ENCODE results near the gene DTX4.
"Not testable (repeated sequence)": the region's sequence is repeated elsewhere in the genome, so short reads cannot be mapped to it uniquely, and the experiment has no call there.

Gene DTX4

DNA sequence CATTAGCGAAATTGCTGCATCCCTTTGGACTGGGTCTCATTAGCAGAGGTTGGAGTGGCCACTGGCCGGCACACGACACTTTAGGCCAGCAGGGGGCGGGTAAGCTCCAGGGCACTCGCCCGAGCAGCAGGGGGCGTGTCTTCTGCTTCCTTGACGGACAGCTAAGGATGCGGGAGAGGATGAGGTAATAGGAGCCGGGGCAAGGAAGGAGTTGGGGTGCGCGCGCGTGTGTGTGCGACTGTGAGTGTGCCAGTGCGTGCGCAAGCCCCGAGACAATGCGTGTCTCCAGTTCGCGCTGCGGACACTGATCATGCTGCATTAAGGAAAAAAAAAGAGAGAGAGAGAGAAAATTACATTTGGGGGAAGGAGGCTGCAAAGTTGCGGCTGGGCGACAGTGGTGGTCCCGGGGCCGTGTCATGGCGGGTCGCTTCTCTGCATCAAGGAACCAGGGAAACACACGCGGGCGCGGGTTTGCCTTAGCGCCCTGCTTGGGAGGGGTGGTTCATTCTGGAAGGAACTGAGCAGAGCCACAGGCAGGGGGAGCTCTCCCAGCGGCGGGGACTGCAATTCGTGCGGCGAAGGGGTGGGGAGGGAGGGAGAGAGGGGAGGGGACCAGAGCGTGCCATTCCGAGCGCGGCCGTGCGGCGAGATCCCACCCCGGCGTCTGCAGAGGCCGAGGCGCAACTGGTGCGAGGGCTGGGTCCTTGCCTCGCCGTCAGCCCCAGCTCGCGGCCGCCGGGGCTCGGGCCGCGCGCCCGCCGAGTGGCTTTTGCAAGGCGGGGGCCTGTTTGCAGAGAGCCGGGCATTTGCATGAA lies at the start of gene DTX4:
Gene DTX4 (plus strand): TSS at position 625 of the 815 bp plus-strand sequence. CDS start 464 bp downstream, outside the sequence.
- DNase-seq, result peak; percentile 90

DNA sequence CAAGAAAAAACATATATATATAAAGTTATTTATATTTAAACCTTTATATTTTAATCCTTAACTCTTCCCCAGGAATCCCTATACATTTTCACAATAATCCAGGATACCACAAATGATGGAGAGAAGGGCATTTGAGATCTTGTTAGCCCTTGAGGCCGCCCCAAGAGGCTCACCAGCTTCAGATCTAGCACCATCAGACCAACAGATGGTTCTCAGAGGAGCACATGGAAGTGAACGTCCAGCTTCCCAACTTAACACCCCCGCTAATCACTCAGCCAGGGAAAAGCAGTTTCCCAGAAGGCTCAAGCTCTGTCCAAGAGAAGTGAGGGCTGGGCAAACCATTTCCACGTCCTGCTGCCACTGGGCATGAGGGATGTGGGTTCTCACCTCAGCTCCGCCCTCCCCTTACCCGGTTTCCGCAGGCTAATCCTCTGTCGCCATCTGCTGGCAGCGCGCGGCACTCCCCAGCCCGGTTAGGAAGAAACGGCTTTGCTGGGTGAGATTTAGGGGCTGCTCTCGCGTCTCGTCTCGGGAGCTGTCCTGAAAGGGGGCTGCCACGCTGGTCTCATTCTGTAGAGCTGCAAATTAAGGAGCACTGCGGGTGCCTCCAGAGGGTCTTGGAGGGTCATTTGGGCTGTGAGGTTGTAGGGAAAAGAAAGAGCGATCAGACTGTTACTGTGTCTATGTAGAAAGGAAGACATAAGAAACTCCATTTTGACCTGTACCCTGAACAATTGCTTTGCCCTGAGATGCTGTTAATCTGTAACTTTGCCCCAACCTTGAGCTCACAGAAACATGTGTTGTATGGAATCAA lies 36.1 kb upstream of the DTX4 start:
- peak; percentile 89 for DNase-seq

GRCh38 chr11:59136551-59136950 lies 35.4 kb upstream of the DTX4 start:
- DNase-seq, result not testable (repeated sequence)

GRCh38 chr11:59137190-59137589 lies 34.7 kb upstream of the DTX4 start:
- no peak for DNase-seq

DNA sequence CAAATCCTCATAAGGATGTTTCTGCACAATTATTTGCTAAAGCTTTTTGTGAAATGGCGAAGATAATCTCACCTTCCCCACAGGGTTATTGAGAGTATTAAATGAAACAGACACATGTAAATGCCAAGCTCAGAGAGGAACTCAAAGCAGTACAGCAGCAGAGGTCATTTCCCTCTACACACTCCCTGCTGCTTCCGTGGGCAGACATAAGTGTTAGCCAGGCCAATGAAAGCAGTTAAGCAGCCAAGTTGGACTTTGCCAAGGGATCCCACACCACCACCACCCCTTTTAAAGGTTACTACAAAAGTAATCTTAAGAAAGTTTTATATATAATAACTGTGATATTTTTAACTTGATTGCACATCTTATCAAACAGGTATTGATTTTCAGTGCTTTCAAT lies 33.3 kb upstream of the DTX4 start:
- no peak for DNase-seq

GRCh38 chr11:59141191-59141590 lies 30.7 kb upstream of the DTX4 start:
- DNase-seq, result no peak

DNA sequence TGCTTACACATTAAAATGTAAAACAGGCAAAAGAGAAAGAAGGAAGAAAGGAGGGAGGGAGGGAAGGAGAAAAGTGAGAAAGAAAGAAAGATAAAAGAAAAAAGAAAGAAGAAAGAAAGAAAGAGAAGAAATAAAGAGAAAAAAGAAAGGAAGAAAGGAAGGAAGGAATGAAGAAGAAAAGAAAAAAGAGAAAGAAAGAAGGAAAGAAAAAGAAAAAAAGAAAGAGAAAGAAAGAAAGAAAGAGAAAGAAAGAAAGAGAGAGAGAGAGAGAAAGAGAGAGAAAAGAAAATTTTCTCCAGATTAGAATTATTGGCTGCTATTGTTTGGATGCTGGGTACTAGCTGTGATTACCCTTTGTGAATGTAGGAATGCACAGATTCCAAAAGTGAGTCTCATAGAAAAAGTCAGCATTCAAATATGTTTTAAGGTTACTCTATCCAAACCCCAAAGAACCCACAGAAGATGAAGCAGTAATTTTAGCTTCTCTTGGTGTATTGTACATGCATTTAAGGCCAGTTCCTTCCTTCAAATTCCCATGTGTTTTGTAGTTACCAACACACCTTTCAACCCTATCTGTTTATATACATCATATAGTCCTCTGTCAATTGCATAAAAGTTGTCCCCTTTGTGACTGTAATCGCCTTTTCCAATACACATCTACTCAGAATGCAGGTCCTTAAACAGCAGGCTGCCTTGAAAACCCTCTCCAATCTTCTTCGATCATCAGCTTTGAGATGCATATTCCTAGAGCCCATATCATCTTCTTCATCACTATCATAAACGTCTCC lies 30.1 kb upstream of the DTX4 start:
- no peak for DNase-seq

DNA sequence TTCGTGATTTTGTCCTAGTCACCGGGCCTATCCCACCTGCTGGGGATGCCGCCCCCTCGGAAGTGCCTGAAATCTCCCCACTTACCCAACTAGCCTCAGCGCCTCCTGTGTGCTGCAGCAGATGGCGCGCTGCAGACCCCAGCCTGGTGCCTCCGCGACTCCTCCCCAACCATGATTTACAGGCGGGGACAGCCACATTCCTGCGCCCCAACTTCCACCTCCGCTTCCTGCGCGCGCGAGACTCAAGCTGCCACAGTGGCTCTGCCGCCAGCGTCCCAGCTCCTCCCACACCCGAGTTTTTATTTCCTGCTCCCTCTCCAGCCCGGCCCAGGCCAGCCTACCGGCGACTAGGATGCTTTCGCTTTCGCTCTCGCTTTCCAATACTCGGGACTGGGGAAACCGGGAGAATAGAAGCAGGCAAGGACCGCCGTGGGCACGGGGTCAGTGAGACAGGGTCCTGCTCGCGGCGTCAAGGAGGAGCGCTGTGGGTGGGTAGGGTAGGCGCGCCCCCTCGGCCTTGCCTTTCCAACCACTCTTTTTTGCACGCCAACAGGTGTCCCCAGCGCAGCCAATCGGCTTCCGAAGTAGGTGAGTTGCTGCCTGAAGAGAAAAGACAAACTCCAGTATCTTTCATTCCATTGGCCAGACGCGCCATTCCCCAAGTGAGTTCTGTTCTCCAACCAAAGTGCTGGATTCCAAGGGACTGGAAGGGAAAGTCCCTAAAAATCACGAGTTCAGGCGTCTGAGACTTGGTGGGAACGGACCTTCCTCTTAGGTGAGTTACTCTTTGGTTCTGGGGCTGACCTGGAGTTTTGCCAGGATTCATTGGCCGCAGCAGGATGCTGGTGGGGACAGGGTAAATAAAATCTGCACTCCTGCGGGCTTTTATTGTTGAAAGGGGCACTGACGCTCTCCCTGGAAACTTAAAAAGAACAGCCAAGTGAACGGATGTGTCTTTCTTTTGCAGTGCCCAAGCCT lies 29.1 kb upstream of the DTX4 start, which contains the start of gene FAM111A:
Gene FAM111A (plus strand): TSS at position 327 of the 978 bp plus-strand sequence. CDS start 6,017 bp downstream, outside the sequence.
- DNase-seq, result peak; percentile 78

DNA sequence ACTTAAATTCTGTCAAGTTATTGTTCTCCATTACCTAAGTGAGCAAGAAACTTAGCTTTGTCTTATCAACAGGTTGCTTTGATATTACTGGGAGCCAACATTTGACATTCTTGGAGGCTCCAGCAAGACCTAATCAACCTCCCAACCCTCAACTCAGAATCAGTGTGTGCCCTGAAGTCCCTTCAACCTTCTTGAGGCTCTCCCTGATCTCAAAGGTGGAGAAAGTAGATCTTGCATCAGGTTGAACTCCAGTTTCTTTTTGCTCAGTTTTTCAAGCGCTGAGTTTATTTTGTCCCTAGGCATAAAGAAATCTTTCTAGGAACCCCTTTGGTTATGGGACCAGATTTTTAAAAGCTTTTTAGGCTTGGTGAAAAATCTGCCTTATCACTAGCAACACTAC lies 27.8 kb upstream of the DTX4 start:
- DNase-seq, result no peak

- peak; percentile 62 for DNase-seq
Observed at GRCh38 chr11:59144579-59145345, 27.2 kb upstream of the DTX4 start.

DNA sequence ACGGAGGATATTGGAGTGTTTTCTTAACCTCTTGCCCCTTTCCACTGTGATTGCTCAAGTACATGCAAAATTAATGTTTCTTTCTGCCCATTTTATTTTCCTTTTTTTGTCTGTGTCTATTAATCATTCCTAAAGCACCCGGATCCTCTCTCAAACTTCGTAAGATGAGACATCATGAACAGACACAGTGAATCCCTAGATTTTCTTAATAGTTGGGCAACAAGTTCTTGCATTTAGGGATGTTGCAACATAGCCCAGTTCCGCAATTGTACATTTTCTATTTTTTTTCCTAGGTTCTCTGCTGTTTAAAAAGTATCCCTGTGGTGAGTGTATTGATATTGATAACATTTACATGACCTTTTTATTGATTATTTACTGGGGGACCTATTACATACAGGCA lies 26.4 kb upstream of the DTX4 start:
- DNase-seq, result no peak

DNA sequence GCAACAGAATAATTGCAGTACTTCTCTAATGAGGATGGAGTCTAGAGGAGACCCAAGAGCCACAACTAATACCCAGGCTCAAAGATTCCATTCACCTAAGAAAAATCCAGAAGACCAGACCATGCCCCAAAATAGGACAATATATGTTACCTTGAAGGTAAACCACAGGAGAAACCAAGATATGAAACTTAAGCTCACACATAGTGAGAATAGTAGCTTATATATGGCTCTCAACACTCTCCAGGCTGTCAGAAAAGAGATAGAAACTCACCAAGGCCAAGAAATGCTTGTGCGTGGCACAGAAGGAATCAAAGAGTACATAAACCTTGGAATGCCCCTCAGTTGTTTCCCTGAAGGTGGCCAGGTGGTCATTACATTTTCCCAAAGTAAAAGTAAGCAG lies 20.2 kb upstream of the DTX4 start:
- DNase-seq, result no peak

DNA sequence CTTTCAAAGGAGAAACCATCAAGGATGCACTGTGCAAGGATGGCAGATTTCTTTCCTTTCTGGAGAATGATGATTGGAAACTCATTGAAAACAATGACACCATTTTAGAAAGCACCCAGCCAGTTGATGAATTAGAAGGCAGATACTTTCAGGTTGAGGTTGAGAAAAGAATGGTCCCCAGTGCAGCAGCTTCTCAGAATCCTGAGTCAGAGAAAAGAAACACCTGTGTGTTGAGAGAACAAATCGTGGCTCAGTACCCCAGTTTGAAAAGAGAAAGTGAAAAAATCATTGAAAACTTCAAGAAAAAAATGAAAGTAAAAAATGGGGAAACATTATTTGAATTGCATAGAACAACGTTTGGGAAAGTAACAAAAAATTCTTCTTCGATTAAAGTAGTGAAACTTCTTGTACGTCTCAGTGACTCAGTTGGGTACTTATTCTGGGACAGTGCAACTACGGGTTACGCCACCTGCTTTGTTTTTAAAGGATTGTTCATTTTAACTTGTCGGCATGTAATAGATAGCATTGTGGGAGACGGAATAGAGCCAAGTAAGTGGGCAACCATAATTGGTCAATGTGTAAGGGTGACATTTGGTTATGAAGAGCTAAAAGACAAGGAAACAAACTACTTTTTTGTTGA lies 19.5 kb upstream of the DTX4 start:
- DNase-seq, result no peak

- DNase-seq, result no peak
Observed at GRCh38 chr11:59154610-59155009, 17.3 kb upstream of the DTX4 start.

DNA sequence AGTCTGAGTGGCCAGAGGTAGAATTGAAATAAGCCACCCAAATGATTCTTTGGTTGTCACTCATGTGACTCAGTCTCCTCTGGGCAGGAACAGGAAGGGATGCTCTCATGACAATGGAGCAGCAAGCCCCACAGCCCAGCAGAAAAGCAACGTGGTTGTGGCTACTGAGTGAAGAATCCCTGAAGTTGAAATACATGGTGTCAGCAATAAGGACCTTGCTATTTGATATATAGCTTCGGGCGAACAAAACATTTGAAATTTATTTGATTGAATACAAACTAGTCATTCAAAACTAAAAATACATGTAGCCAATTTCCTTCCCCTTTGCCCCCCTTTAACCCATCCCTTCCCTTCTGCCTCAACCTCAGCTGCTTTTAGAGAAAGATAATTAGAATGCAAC lies 14.5 kb upstream of the DTX4 start:
- DNase-seq, result no peak

GRCh38 chr11:59158206-59159068 lies 13.5 kb upstream of the DTX4 start:
- peak; percentile 57 for DNase-seq

- no peak for DNase-seq
Observed at GRCh38 chr11:59164028-59164427, 7.9 kb upstream of the DTX4 start.

DNA sequence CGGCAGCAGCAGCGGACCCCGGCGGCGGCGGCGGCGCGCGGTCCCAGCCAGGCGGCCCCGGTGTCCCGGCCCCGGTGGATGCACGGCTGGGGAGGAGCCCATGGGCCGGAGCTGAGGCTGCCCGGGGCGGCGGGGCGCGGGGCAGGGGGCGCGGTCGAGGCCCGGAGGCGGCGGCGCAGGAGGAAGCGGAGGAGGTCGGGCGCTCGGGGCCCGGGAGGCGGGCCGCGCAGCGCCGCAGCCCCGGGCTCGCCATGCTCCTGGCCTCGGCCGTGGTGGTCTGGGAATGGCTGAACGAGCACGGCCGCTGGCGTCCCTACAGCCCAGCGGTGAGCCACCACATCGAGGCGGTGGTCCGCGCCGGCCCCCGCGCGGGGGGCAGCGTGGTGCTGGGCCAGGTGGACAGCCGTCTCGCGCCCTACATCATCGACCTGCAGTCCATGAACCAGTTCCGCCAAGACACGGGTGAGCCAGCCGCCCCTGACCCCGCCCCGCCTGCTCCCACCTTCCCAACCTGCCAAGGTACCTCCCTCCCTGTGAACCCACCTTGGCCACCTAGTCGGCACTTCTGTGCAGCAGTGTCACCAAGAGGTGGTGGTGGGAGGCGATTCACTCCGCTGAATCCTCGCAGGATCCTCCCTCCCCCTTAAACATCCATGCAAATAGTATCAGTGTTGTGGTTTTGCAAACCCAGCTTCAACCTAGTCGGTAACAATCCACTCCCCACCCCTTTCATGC lies 580 bp downstream of the DTX4 start:
- no peak for DNase-seq

All from activated gamma-delta T cell treated with Interleukin-2 at 50 U/mL for 16 hours (primary cell).